GM21381 (cell line): ENCODE results near the gene SLIT1.
A peak's percentile ranks its signal among the peaks of the same experiment; 100 is the strongest.
"Not testable (repeated sequence)": the region's sequence is repeated elsewhere in the genome, so short reads cannot be mapped to it uniquely, and the experiment has no call there.

Source experiments
- ATAC-seq: cut with Tn5 transposase; IDR thresholded peaks from one replicate; pipeline ENCODE4 v1.9.1; 2021; ENCODE audit warnings: mild to moderate bottlenecking, moderate library complexity; ENCODE audit not compliant: unreplicated experiment

SLIT1 gene

DNA sequence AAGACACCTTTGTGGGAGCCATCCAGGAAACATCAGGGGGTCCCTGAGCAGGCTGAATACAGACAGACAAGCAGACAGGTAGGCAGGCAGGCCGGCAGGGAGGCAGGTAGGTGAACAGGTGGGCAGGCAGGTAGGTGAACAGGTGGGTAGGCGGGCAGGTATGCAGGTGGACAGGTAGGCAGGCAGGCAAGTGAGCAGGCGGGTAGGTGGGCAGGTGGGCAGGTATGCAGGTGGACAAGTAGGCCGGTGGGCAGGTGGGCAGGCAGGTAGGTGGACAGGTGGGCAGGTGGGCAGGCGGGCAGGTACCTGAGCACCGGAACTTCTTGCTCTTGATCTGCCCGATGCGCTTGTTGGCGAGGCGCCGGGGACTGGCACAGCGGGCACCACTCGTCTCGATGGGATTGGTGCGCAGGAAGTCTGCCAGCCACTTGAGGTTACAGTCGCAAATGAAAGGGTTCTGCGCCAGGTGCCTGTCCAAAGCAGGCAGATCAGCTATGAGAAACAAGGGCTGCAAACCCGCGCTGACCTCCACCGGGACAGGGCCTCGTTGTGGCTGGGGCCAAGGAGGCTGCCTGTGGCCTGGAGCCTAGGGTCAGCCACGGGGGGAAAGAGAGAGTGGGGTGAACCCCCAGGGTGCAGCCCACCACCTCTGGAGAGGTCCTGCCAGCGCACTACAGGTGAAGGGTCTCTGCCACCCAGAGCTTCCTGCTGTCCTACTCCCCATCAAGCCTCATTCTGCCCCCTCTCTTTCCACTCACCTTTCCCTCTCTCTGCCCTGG lies 136.9 kb downstream of the SLIT1 start:
- ATAC-seq: no peak

DNA sequence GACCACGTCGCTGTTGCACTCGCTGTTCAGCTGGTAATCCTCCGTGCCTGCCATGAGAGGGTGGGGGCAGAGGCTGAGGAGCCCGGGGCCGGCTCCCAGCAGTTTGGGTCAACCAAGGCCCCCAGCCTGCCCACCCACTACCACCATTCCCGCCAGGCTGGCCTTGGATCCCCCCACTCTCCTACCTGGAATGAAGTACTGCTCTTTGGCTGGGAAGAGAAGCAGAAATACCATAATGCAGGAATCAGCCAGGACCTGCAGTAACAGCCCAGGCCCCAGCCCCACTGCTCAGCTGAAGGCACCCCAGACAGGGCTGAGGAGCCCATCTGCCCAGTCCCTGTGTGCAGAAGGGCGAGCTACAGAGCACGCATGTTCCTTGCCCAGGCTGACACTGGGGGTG lies 138.0 kb downstream of the SLIT1 start:
- no peak for ATAC-seq

DNA sequence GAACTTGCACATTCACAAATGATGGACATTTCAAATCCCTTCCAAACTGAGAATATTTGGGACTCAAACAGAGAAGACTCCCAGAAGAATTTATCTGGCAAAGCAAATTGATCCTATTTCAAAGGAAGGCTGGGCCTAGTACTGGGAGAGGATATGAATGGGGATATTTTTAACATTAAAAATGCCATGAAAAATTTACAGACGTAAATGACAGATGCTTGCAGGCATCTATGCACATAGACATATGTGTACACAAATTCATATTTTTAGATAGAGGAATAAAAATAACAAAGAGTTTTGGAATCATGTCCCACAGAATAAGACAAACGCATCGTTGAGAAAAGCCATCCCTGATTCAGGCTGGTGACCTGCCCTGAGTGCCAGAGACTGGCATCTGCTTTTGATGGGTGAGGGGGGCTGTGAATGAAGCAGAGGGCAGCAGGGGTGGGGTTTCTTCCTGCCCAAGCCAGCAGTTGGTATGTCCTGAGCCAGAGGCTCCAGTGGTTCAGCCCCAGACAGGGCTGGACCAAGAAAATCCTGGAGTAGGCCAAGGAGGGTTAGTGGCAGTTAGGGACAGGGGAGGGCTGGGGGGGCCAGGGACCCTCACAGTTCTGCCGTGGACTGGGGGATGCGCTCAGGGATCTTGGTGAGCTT lies 138.5 kb downstream of the SLIT1 start:
- ATAC-seq: no peak

DNA sequence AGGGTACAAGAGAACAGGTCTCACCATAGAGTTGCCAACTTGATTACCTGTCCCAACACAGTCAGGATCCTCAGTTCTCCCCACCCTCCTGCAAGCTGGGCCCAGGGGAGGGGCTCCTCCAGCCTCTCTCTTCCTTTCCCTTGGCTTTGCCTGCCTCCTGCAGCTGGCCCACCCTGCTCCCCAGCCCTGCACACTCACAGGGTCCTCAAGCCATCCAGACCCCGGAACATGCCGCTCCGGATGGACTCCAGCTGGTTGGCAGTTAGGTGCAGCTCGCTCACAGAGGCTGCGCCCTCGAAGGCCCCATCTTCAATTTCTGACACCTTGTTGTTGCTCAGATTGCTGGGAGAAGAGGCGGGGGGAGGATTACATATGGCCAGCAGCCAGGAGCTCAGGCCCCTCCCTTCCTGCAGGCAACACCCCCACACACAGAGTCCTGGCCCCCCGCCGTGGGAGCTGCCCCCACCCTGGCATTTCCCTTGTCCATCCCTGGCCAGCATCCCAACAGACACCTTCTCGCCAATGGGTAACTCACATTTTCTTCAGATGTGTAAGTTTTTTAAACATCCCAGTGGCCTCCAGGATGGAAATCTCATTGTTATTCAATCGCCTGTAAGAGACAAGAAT lies 139.2 kb downstream of the SLIT1 start:
- ATAC-seq: no peak

- ATAC-seq: no peak
Observed at GRCh38 chr10:97043563-97043855, 142.2 kb downstream of the SLIT1 start.

DNA sequence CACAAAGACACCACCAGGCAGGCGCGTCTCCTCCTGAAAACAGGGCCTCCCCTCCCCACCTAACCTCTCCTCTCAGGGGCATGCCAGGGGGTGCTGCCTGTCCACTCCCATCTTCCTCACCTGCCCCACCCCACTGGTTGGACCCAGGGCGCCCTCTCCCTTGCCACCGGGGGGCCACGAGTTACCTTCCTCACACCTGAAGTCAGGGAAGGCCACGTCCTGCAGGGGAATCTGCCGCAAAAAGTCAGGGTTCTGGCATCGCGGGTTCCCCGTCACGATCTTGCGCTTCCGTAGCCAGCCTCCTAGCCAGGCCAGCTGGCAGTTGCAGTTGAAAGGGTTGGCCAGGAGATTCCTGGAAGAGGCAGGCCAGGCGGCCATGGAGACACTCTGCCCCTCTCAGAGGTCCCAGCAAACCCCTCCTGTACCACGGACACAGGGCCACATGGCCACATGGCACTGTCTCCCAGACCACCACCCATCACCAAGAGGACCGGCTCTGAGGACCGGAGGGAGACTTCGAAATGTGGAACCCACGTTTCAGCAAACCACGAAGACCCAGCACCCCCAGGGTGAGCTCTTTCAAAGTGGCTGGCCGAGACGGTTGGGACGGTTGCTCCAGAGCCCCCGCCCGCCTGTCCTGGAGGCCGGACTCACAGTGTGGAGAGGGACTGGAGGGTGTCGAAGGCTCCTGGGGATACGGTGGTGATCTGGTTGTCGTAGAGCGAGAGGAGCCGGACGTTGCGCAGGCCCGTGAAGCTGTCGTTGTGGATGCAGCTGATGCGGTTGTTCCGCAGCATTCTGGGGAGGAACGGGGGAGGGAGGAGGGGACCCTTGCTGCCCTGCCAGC lies 142.8 kb downstream of the SLIT1 start:
- no peak for ATAC-seq

GRCh38 chr10:97042081-97042480 lies 143.7 kb downstream of the SLIT1 start:
- no peak for ATAC-seq

DNA sequence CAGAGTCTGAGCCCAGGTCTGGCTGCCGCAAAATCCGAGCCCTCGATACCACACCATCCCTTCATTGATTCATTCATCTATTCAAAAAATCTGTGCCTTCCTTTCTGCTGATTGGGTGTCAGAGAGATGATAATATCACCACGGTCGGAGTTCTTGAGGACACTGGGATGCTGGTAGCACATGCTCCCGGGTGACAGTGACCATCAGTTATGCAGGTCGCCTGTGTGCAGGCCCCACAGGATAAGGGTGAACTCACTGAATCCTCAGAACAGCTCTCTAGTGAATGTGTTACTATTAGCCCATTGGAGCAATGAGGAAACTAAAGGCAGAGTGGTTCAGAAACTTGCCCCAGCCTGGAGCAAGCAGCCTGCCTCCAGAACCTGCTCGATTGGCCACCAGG lies 145.1 kb downstream of the SLIT1 start:
- no peak for ATAC-seq

DNA sequence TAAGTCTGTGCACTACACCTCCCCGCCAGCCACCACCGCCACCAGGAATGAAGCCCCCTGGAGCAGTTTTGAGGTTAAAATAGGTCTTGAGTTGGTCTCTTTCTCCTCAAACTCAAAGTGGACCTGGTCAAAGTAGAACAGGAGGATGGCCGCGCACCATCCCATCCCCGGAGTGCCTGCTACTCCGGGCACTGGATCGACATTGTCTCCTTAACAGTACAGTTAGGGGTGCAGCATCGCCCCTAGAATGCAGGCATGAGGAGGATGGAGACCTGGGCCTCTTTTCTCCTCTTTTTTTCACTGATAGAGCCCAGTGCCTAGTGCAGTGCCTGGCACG lies 145.5 kb downstream of the SLIT1 start:
- no peak for ATAC-seq

DNA sequence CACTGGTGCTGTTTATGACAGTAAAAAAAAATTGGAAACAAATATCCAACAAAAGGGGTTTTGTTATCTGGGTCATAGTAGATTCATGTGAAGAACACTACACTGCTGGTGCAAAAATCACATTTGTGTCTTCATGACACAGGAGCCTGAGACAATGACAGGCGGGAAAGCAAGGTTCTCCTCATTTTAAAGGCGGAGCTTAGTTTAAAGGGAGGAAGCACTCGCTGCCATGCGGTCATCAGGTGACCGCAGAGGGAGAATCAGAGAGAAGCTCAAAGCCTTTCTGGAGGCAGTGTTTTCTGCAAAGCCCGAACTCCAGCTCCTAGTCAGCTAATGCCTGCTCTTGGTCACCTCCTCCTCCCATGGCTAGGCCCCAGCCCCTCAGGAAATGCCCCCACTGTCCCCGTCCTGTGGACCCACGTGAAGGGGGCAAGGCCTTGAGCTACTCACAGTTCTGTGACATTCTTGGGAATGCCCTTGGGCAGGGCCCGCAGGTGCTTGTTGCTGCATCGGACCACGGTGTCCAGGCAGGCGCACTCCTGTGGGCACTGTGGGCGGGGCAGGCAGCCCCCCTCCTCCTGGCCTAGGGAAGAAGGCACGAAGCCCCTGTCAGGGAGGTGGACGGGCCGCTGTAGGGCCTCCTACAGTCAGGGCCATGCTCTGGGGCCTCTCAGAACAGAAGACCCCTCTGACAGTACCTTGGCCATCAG lies 146.1 kb downstream of the SLIT1 start:
- no peak for ATAC-seq

GRCh38 chr10:97038688-97039087 lies 147.1 kb downstream of the SLIT1 start:
- no peak for ATAC-seq

DNA sequence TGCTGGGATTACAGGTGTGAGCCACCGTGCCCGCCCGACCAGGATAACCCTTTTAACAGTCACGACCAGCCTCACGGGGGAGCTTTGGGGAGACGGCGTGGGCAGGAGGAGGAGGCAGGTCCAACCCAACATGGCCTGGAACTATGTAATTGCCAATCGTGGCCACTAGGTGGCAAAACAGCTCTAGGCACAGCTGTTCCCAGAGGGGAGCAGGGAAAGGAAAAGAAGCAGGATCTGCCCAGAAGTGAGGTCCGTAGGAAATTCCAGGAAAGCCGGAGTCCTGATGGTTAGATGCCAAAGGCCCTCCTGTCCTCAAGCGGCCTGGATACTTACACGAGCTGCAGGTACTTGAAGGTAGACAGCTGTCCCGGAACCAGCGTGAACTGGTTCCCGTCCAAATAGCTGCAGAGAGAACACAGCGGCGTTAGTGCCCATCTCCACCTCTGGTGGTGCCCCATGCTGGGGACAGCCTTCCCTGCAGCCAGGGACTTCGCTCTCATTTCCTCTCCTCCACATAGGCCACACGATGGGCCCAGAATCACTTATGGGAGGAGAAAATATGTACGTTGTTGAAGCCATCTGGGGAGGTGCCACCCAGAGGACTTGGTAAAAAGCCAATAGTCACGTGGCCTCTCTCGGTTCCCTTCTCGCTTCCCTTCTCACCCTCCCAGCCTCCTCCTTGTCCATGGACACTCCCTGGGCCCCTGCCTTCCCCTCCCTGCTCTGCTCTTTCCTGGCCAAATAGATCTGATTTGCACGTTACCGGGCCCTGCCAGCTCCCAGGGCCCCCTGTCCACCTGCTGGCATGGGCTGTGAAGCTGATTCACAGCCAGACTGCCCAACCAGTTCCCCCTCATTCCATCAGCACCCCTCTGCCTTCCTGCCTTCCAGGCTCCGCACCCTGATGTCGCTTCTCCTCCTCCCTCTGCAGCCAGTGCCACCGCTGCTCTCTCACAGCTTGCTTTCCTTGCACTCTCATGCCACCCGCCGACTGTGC lies 148.1 kb downstream of the SLIT1 start:
- peak; percentile 73 for ATAC-seq

DNA sequence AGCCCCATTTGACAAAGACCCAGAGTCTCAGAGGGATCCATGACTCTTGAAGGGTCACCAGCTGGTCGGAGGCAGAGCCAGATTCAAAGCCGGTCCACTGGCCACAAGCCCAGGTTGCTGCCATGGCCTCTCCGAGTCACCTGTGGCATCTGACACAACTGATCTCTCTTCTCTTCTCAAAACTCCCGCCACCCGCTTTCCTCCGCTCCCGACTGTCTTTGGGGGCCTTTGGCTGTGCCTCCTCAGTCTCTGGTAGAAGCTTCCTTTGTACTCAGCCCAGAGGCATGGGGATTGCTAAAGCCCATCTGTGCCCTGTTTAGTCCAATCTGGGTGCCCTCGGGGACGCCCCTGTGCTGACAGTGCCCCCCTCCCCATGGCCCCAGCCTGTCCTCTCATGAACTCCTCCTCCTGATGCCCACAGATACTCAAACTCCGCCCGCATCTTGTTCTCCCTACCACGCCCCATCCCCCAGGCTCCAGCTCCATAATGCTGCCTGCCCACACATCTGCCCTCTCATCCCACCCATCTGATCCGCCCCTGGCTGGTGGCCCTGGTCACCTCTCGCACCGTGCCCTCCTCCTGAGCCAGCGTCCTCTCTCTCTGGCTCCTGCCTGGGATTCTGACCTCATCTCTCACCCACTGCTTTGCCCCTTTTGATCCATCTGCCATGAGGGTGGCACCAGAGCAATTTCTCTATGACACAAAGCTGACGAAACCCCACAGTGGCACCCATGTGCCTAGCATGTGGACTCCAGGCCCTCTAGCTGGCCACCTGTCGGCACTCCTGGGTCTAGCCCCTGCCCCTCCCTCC lies 150.6 kb downstream of the SLIT1 start:
- no peak for ATAC-seq

- no peak for ATAC-seq
Observed at GRCh38 chr10:97034301-97034700, 151.5 kb downstream of the SLIT1 start.

- not testable (repeated sequence) for ATAC-seq
Observed at GRCh38 chr10:97033841-97034240, 151.9 kb downstream of the SLIT1 start.

GRCh38 chr10:97032624-97033023 lies 153.1 kb downstream of the SLIT1 start:
- no peak for ATAC-seq

GRCh38 chr10:97031459-97031858 lies 154.3 kb downstream of the SLIT1 start:
- ATAC-seq: no peak

GRCh38 chr10:97030894-97031293 lies 154.9 kb downstream of the SLIT1 start:
- ATAC-seq: no peak

DNA sequence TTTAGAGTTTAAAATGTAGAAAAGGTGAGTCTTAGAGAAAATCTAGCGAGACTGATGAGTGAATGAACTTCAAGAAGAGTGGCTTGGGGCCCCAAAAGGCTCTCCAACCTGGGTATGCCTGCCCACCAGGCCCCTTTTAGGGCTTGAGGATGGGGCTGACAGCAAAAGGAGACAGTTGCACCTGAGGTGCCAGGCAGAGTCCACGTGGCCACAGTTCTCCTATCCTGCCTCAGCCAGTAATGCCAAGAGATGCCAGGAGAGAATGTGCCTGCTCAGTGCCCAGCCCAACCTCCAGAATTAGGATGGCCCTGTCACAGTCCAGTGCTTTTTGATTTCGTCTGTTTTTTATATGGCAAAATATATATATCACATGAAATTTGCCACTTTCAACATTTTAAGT lies 156.5 kb downstream of the SLIT1 start:
- no peak for ATAC-seq
